ENCODE results near the gene SFXN5.

The SFXN5 gene

DNA sequence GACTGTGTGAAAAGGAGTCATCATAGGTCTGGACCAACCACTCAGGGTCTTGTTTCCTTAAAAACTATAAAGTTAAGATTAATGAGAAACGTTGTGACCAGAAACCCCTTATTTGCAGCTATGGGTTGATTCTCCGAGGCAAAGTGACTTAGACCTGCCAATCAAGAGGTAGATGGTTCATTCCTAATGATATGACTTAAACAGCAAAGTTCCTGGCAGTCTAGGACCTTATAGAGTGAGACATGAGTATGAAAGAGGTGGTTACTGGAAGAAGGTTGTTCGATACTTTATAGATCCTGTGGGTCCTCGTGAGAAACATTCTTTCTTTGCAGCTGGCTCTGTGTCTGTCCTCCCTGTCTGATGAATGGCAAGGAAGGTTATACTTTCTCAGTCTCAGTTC lies 8.0 kb downstream of the SFXN5 start:
- peaks cover 10% of the 10 kb centered on the region for H3K4me1 ChIP-seq (ENCODE audit: insufficient read depth, low read length)
- no peak overlapping the region for H3K4me3 ChIP-seq (ENCODE audit: low read depth in 1 of 2, low read length in 2 of 2)
- no peak overlapping the region for H3K27ac ChIP-seq (ENCODE audit: low read depth, low read length)
- no peak overlapping the region for H3K9ac ChIP-seq (ENCODE audit: low read length)
- H3K9me3 ChIP-seq (ENCODE audit: low read length), result no peaks in the 10 kb centered on the region
- no peaks in the 10 kb centered on the region for H3K36me3 ChIP-seq (ENCODE audit: insufficient read depth, low read length)
- no peaks in the 10 kb centered on the region for H3K27me3 ChIP-seq (ENCODE audit: control insufficient read depth in 1 of 2, insufficient read depth in 2 of 2, low read length in 2 of 2)

DNA sequence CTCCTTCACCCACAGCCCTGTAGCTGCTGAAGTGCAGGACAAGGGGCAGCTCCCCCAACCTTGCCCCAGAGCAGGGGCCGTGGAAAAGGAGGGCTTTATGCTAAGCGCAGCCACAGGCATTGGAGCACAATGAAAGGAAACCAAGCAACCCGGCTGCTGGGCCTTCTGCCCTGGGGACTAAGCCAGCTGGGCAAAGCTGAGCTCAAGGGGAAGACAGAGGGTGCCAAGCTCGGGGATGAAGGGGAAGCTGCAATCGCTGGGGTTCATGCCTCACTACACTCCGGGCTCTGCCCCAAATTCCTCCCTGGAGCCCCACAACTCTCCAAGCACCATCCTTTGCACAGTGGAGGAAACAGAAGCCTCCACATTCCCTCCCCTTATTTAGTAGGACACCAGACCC lies 12.4 kb downstream of the SFXN5 start:
- no peak overlapping the region for H3K27ac ChIP-seq (ENCODE audit: low read depth, low read length)
- H3K36me3 ChIP-seq (ENCODE audit: insufficient read depth, low read length), result peaks cover 10% of the 10 kb centered on the region
- no peak overlapping the region for H3K4me3 ChIP-seq (ENCODE audit: low read depth in 1 of 2, low read length in 2 of 2)
- H3K4me1 ChIP-seq (ENCODE audit: insufficient read depth, low read length), result peaks cover 5% of the 10 kb centered on the region
- no peaks in the 10 kb centered on the region for H3K9me3 ChIP-seq (ENCODE audit: low read length)
- H3K27me3 ChIP-seq (ENCODE audit: control insufficient read depth in 1 of 2, insufficient read depth in 2 of 2, low read length in 2 of 2), result no peaks in the 10 kb centered on the region
- no peak overlapping the region for H3K9ac ChIP-seq (ENCODE audit: low read length)

DNA sequence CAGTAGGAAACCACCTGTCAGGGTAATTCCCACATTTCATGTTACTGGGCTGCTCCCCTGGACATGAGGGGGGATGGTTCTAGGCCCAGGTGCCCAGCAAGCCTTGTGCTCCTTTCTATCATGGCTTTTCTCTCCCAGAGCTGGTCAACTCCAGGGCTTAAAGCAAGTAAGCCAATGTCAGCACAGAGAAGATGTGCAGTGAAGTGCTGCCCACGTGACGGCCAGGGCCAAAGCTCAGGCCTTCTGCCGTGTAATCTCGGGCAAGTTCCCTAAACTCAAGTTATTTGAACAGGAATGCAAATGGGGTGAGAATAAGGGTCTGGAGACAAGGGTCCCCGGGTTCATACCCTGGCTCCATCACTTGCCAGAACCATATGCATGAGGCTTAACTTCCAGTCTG lies 16.5 kb downstream of the SFXN5 start:
- Histone ChIP-seq H3K27me3 (ENCODE audit: control insufficient read depth in 1 of 2, insufficient read depth in 2 of 2, low read length in 2 of 2) (no peaks in the 10 kb centered on the region), H3K4me1 (ENCODE audit: insufficient read depth, low read length) (peaks cover 8% of the 10 kb centered on the region), H3K9ac (ENCODE audit: low read length) (no peak overlapping the region), H3K27ac (ENCODE audit: low read depth, low read length) (no peak overlapping the region), H3K9me3 (ENCODE audit: low read length) (no peaks in the 10 kb centered on the region), H3K36me3 (ENCODE audit: insufficient read depth, low read length) (peaks cover 10% of the 10 kb centered on the region), H3K4me3 (ENCODE audit: low read depth in 1 of 2, low read length in 2 of 2) (no peak overlapping the region)

DNA sequence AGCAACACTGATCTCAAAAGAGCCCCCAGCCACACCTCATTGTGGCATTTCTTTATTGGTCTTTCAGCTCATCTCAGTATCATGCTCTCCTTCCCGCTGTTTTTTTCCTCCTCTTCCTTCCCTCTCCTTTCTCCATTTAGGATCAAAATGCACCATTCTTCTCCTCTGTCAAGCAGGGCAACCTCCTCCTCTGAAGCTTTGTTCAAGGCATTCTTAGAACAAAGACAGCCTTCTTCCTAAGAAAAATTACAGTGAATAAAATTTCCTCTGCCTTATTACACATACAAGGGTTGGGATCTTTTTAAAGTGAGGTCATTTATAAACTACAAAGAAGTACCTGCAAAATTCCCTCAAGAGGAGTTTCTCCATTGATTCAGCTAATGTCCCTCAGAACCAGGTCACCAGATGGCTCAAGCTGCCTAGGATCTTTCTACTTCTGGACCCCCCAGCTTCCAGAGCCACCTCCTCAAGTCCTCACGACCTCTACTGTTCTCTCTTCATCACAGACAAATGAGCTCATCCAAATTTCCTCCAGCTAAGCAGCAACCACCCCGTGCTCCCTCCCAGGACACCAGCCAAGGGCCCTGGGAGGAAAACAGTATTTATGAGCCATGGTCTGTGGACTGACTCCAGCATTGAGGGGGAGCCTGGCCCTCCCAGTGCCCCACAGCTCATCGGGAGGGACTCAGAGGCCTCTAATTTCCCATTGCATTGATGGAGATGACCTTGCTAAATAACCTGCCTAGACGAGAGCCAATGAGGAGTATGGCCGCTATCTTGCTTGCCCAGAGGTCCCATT lies 18.0 kb downstream of the SFXN5 start:
- Histone ChIP-seq H3K4me1 (ENCODE audit: insufficient read depth, low read length) (peaks cover 8% of the 10 kb centered on the region), H3K4me3 (ENCODE audit: low read depth in 1 of 2, low read length in 2 of 2) (no peak overlapping the region), H3K9me3 (ENCODE audit: low read length) (no peaks in the 10 kb centered on the region), H3K27me3 (ENCODE audit: control insufficient read depth in 1 of 2, insufficient read depth in 2 of 2, low read length in 2 of 2) (no peaks in the 10 kb centered on the region), H3K27ac (ENCODE audit: low read depth, low read length) (no peak overlapping the region), H3K36me3 (ENCODE audit: insufficient read depth, low read length) (peaks cover 10% of the 10 kb centered on the region), H3K9ac (ENCODE audit: low read length) (no peak overlapping the region)

DNA sequence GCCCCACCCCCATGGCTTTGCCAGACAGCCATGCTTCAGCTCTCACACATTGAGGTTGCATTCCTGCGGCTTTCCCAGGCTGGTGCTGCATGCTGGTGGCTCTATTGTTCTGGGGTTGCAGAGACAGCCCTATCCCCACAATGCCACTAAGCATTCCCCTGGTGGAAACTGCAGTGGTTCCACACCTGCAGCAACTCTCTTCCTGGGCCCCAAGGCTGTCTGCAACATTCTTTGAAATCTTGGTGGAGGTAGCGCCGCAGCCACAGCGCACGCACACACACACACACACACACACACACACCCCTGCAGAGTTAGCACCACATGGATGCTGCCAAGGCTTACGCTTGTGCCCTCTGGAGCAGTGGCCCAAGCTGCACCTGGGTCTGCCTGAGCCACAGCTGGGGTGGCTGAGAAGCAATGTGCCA lies 21.4 kb downstream of the SFXN5 start:
- no peak overlapping the region for H3K9ac ChIP-seq (ENCODE audit: low read length)
- no peaks in the 10 kb centered on the region for H3K36me3 ChIP-seq (ENCODE audit: insufficient read depth, low read length)
- H3K27me3 ChIP-seq (ENCODE audit: control insufficient read depth in 1 of 2, insufficient read depth in 2 of 2, low read length in 2 of 2), result no peaks in the 10 kb centered on the region
- H3K27ac ChIP-seq (ENCODE audit: low read depth, low read length), result no peak overlapping the region
- H3K9me3 ChIP-seq (ENCODE audit: low read length), result no peaks in the 10 kb centered on the region
- H3K4me1 ChIP-seq (ENCODE audit: insufficient read depth, low read length), result peaks cover 8% of the 10 kb centered on the region
- H3K4me3 ChIP-seq (ENCODE audit: low read depth in 1 of 2, low read length in 2 of 2), result no peak overlapping the region

DNA sequence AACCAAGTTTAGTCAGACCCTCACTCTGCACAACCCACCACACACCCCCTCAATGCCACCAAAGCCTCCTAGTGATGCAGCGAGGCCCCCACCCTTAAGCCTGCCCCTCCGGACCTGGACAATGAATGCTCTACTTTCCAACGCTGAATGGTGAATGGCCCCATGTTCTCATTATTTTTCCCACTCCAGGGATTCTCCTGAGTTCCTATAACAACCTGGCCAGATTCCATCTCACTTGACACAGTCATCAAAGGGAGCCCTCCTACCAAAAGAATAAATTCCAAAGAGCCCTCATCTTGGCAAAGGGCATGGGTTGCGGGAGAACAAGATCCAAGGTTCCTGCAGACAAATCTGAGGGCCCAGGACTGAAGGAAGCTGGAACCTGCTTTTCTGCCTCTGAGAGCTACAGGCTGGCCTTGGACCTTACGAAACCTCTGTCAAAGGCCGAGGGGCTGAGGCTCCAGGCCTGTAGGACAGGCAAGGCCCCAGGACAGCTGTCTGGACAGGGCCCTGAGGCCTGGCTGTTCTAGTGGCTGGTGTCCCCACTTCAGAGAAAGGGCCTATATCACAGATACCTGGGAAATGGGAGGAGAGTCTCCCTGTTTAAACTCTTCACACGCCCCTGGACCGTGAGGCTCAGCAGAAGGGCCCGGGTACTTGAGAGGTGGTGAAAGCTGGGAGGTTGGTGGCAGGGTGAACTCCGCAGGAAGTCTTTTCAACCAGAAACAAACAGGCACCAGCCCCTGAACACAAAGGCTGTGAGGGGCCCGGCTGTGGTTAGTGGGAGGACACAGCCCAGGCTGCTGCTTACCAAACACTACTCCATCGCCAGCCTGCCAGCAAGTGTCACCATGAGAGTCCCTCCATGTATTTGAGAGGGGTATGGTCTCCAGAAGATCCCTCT lies 27.3 kb downstream of the SFXN5 start:
- Histone ChIP-seq H3K4me3 (ENCODE audit: low read depth in 1 of 2, low read length in 2 of 2) (no peak overlapping the region), H3K9me3 (ENCODE audit: low read length) (no peaks in the 10 kb centered on the region), H3K27me3 (ENCODE audit: control insufficient read depth in 1 of 2, insufficient read depth in 2 of 2, low read length in 2 of 2) (no peaks in the 10 kb centered on the region), H3K9ac (ENCODE audit: low read length) (no peak overlapping the region), H3K4me1 (ENCODE audit: insufficient read depth, low read length) (no peaks in the 10 kb centered on the region), H3K36me3 (ENCODE audit: insufficient read depth, low read length) (peaks cover 6% of the 10 kb centered on the region), H3K27ac (ENCODE audit: low read depth, low read length) (no peak overlapping the region)

DNA sequence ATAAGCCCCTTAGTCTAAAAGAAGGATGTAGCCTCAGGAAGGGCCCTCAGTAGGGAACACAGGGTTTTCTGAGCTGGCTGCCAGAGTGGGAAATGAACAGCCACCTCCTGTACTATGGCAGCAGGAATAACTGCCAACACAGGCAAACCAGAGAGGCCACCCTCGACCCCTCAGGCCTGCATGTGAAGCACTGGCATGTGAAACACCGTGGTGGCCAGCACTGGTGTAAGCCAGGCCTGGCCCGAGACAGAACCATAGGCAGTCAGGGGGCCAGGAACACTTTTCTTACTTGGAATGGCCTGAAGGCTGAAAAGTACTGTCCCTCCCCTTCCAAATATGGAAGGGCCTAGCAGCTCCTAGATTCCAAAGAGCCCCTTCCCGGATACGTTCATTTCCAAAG lies 28.2 kb downstream of the SFXN5 start:
- Histone ChIP-seq H3K27me3 (ENCODE audit: control insufficient read depth in 1 of 2, insufficient read depth in 2 of 2, low read length in 2 of 2) (no peaks in the 10 kb centered on the region), H3K36me3 (ENCODE audit: insufficient read depth, low read length) (peaks cover 6% of the 10 kb centered on the region), H3K27ac (ENCODE audit: low read depth, low read length) (no peak overlapping the region), H3K4me3 (ENCODE audit: low read depth in 1 of 2, low read length in 2 of 2) (no peak overlapping the region), H3K9ac (ENCODE audit: low read length) (no peak overlapping the region), H3K9me3 (ENCODE audit: low read length) (no peaks in the 10 kb centered on the region), H3K4me1 (ENCODE audit: insufficient read depth, low read length) (no peaks in the 10 kb centered on the region)

DNA sequence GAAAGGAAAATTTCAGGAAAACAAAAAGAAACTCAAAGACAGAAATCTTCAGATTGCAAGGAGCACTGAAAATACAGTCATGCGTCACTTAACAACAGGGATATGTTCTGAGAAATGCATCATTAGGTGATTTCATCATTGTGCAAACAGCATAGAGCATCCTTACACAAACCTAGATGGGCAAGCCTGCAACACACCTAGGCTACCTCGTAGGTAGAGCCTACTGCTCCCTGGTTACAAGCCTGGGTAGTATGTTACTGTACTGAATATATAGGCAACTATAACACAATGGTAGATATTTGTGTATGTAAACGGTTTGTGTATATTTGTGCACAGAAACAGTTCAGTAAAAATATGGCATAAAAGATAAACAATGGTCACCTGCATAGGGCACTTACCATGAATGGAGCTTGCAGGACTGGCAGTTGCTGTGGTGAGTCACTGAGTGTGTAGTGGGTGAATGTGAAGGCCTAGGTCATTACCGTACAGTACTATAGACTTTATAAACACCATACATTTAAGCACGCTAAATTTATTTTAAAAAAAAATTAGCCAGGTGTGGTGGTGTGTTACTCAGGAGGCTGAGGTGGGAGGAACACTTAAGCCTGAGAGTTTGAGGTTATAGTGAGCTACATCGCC lies 33.4 kb downstream of the SFXN5 start:
- Histone ChIP-seq H3K27me3 (ENCODE audit: control insufficient read depth in 1 of 2, insufficient read depth in 2 of 2, low read length in 2 of 2) (no peaks in the 10 kb centered on the region), H3K9ac (ENCODE audit: low read length) (no peak overlapping the region), H3K36me3 (ENCODE audit: insufficient read depth, low read length) (peaks cover 6% of the 10 kb centered on the region), H3K9me3 (ENCODE audit: low read length) (no peaks in the 10 kb centered on the region), H3K4me1 (ENCODE audit: insufficient read depth, low read length) (no peaks in the 10 kb centered on the region), H3K4me3 (ENCODE audit: low read depth in 1 of 2, low read length in 2 of 2) (no peak overlapping the region), H3K27ac (ENCODE audit: low read depth, low read length) (no peak overlapping the region)

DNA sequence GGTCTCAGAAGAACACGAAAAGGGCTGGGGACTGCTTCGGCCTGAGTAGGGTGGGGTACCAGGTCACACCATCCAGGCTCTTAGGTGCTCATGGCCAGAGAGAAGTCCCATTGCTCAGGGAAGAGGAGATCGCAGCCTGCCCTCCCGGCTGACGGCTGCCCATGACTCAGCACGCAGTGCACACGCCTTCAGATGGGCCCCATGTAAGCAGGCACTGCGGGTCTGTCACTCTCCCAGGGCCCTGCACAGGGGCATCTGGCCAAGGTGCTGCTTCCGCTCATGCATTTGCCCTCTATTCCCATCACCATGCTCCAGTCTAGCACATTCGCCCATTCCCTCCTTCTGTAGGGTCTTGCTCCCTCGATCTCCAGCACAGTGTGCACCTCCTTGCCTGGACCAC lies 34.7 kb downstream of the SFXN5 start:
- no peak overlapping the region for H3K4me3 ChIP-seq (ENCODE audit: low read depth in 1 of 2, low read length in 2 of 2)
- no peaks in the 10 kb centered on the region for H3K4me1 ChIP-seq (ENCODE audit: insufficient read depth, low read length)
- no peak overlapping the region for H3K9ac ChIP-seq (ENCODE audit: low read length)
- no peak overlapping the region for H3K27ac ChIP-seq (ENCODE audit: low read depth, low read length)
- H3K27me3 ChIP-seq (ENCODE audit: control insufficient read depth in 1 of 2, insufficient read depth in 2 of 2, low read length in 2 of 2), result no peaks in the 10 kb centered on the region
- H3K36me3 ChIP-seq (ENCODE audit: insufficient read depth, low read length), result peaks cover 6% of the 10 kb centered on the region
- H3K9me3 ChIP-seq (ENCODE audit: low read length), result no peaks in the 10 kb centered on the region

DNA sequence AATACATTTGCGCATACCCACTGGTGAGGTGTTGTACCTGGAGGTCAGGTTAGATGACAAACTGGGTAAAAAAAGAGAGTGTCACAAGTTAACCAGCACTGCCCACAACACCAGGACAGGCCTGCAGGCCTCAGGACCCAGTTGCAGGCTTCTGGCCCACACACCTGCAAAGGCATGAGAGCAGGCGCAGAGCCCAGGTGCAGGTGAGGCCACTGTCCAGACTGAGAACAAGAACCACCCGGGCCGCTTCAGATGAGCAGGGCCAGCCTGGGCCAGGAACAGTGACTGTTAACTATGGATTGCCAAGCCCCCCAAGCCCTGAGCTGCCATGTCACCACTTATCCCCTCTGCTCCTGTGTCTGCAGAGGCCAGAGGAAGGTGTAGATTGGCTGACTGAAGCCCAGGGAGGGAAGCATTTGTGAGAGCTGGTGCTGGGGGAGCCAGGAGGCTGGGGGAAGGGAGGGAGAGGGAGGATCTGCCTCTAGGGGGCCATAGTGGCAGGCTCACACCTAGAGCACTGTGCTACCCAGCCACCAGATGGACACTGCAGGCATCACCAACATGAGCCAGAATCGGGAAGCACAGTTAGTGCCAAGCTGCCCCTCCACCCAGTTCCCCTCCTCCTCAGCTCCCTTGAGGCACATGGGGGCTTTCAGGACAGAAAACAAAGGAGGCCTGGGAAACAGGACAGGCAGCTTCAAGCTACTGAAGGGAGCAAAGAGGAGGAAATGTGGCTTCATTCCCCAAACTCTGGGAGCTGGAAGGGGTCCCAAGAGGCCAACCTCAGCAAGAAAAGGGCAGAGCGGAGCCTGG lies 35.4 kb downstream of the SFXN5 start:
- Histone ChIP-seq H3K27me3 (ENCODE audit: control insufficient read depth in 1 of 2, insufficient read depth in 2 of 2, low read length in 2 of 2) (no peaks in the 10 kb centered on the region), H3K9me3 (ENCODE audit: low read length) (no peaks in the 10 kb centered on the region), H3K4me1 (ENCODE audit: insufficient read depth, low read length) (no peaks in the 10 kb centered on the region), H3K4me3 (ENCODE audit: low read depth in 1 of 2, low read length in 2 of 2) (no peak overlapping the region), H3K9ac (ENCODE audit: low read length) (no peak overlapping the region), H3K36me3 (ENCODE audit: insufficient read depth, low read length) (peaks cover 6% of the 10 kb centered on the region), H3K27ac (ENCODE audit: low read depth, low read length) (no peak overlapping the region)
